ENCODE results near the gene TPPP.

Gene TPPP

GRCh38 chr5:622946-623522 lies 70.1 kb downstream of the TPPP start:
- ChIA-PET CTCF (interaction anchor here (0.7 kb wide), 1 partner anchor 50 kb away, joined by 4 read pairs; no protein-coding TSS in a partner anchor), POLR2A (no interaction called here)
- no peak for DNase-seq (ENCODE audit: extremely low spot score)
- no peak for TF ChIP-seq SUZ12 (IDR thresholded peaks at IDR 0.05)
- no peak for TF ChIP-seq LEF1 (IDR thresholded peaks at IDR 0.05; ENCODE audit: borderline replicate concordance)
- TF ChIP-seq CTBP1 (IDR thresholded peaks at IDR 0.05; ENCODE audit: borderline replicate concordance) = no peak
- TF ChIP-seq PKNOX1 (IDR thresholded peaks at IDR 0.05) = no peak
- TF ChIP-seq SP1 (IDR thresholded peaks at IDR 0.05) = no peak
- TF ChIP-seq FOXK2 (IDR thresholded peaks at IDR 0.05) = no peak
- no peak for TF ChIP-seq ELF4 (IDR thresholded peaks at IDR 0.05)

- CTCF ChIA-PET = interaction anchor here (0.5 to 0.8 kb wide), 3 partner anchors 49 to 180 kb away, joined by 3 to 4 read pairs (median 4); no protein-coding TSS in a partner anchor
- no peak for TF ChIP-seq BHLHE40 (IDR thresholded peaks at IDR 0.05; ENCODE audit: borderline replicate concordance)
- TF ChIP-seq FOXA1 (IDR thresholded peaks at IDR 0.05) = no peak
- TF ChIP-seq HDGF (IDR thresholded peaks at IDR 0.05; ENCODE audit: borderline replicate concordance) = no peak
- no peak for TF ChIP-seq SP1 (IDR thresholded peaks at IDR 0.05)
- no peak for TF ChIP-seq SUZ12 (IDR thresholded peaks at IDR 0.05)
- no peak for TF ChIP-seq L3MBTL2 (conservative IDR thresholded peaks at IDR 0.05)
- no peak for TF ChIP-seq PKNOX1 (IDR thresholded peaks at IDR 0.05)
- TF ChIP-seq CTBP1 (IDR thresholded peaks at IDR 0.05; ENCODE audit: borderline replicate concordance) = no peak
- DNase-seq (ENCODE audit: extremely low spot score) = no peak
- POLR2A ChIA-PET = interaction anchor here (0.8 kb wide), 1 partner anchor 11 kb away, joined by 3 read pairs; the partner anchor contains the start of gene CEP72
Measured at GRCh38 chr5:622359-622758, 70.8 kb downstream of the TPPP start.

- ChIA-PET CTCF (no interaction called here), POLR2A (interaction anchor here (1.4 kb wide), 1 partner anchor 10 kb away, joined by 4 read pairs; the partner anchor contains the start of gene CEP72)
- TF ChIP-seq TARDBP (IDR thresholded peaks at IDR 0.05) = no peak
- no peak for TF ChIP-seq SP1 (IDR thresholded peaks at IDR 0.05)
- DNase-seq (ENCODE audit: extremely low spot score) = no peak
Measured at GRCh38 chr5:621341-621761, 71.8 kb downstream of the TPPP start.

GRCh38 chr5:620586-621180 lies 72.5 kb downstream of the TPPP start:
- TF ChIP-seq SUZ12 (IDR thresholded peaks at IDR 0.05) (no peak), CTBP1 (IDR thresholded peaks at IDR 0.05; ENCODE audit: borderline replicate concordance) (no peak), LEF1 (IDR thresholded peaks at IDR 0.05; ENCODE audit: borderline replicate concordance) (no peak), TARDBP (IDR thresholded peaks at IDR 0.05) (no peak), ARNT (IDR thresholded peaks at IDR 0.05) (no peak), FOXK2 (IDR thresholded peaks at IDR 0.05) (no peak), ZNF384 (IDR thresholded peaks at IDR 0.05) (no peak), BHLHE40 (IDR thresholded peaks at IDR 0.05; ENCODE audit: borderline replicate concordance) (no peak), L3MBTL2 (conservative IDR thresholded peaks at IDR 0.05) (no peak), FOXA1 (IDR thresholded peaks at IDR 0.05) (no peak), FOXM1 (IDR thresholded peaks at IDR 0.05; ENCODE audit: borderline replicate concordance) (no peak), PKNOX1 (IDR thresholded peaks at IDR 0.05) (no peak), HDGF (IDR thresholded peaks at IDR 0.05; ENCODE audit: borderline replicate concordance) (no peak), SP1 (IDR thresholded peaks at IDR 0.05) (no peak), NFRKB (IDR thresholded peaks at IDR 0.05) (no peak), ELF4 (IDR thresholded peaks at IDR 0.05) (no peak)
- ChIA-PET CTCF (no interaction called here), POLR2A (interaction anchor here (1.4 kb wide), 1 partner anchor 9 kb away, joined by 4 read pairs; the partner anchor contains the start of gene CEP72)
- DNase-seq (ENCODE audit: extremely low spot score) = no peak

GRCh38 chr5:620152-620551 lies 73.0 kb downstream of the TPPP start:
- CTCF ChIA-PET = no interaction called here
- POLR2A ChIA-PET = interaction anchor here (1.4 kb wide), 1 partner anchor 8 kb away, joined by 4 read pairs; the partner anchor contains the start of gene CEP72
- no peak for DNase-seq (ENCODE audit: extremely low spot score)
- TF ChIP-seq LEF1 (IDR thresholded peaks at IDR 0.05; ENCODE audit: borderline replicate concordance) (no peak), ZNF384 (IDR thresholded peaks at IDR 0.05) (no peak), SP1 (IDR thresholded peaks at IDR 0.05) (no peak), SUZ12 (IDR thresholded peaks at IDR 0.05) (no peak)

GRCh38 chr5:619444-619843 lies 73.7 kb downstream of the TPPP start:
- CTCF ChIA-PET = interaction anchor here (1.4 kb wide), 1 partner anchor 173 kb away, joined by 3 read pairs; no protein-coding TSS in a partner anchor
- TF ChIP-seq ZNF384 (IDR thresholded peaks at IDR 0.05) (no peak), HDGF (IDR thresholded peaks at IDR 0.05; ENCODE audit: borderline replicate concordance) (no peak), BHLHE40 (IDR thresholded peaks at IDR 0.05; ENCODE audit: borderline replicate concordance) (no peak), ELF4 (IDR thresholded peaks at IDR 0.05) (no peak), NFRKB (IDR thresholded peaks at IDR 0.05) (no peak), LEF1 (IDR thresholded peaks at IDR 0.05; ENCODE audit: borderline replicate concordance) (no peak), L3MBTL2 (conservative IDR thresholded peaks at IDR 0.05) (no peak), FOXA1 (IDR thresholded peaks at IDR 0.05) (no peak), ARNT (IDR thresholded peaks at IDR 0.05) (no peak), SUZ12 (IDR thresholded peaks at IDR 0.05) (no peak), CTBP1 (IDR thresholded peaks at IDR 0.05; ENCODE audit: borderline replicate concordance) (no peak), TARDBP (IDR thresholded peaks at IDR 0.05) (no peak)
- DNase-seq (ENCODE audit: extremely low spot score) = no peak
- POLR2A ChIA-PET = no interaction called here

All from HEK293T (cell line).